OCI-LY7 (cell line): Measurements from ENCODE around the gene OR8D2.

Experiments
- EZH2phosphoT487 ChIP-seq: fragments of 200-600 bp; sonication (generic); IDR thresholded peaks from 2 replicates; pipeline ENCODE4 v1.6.1; 2018; ENCODE audit warnings: low read depth, borderline replicate concordance, mild to moderate bottlenecking, mixed run types, antibody characterized with exemption, low read length, moderate library complexity, mixed read lengths
- TF ChIP-seq, protein P1 (sequence below): fragments of 200-600 bp; sonication (generic); conservative IDR thresholded peaks from 2 replicates; pipeline ENCODE4 v1.5.1; 2014; ENCODE audit warnings: mild to moderate bottlenecking, antibody characterized with exemption, low read length, moderate library complexity, mixed read lengths

DNA sequence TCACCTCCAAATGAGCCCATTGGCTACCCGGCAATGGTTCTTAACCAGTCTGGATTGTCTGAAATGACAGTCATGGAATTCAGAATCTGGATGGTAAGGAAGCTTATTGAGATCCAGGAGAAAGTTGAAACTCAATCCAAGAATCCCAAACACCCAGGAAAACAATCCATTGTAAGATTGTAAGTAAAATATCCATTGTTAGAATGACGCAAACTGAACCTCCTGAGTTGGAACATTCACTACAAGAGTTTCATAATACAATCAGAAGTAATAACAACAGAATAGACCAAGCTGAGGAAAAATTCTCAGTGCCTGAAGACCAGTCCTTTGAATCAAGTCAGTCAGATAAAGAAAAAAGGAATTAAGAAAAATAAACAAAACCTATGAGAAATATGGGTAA is 41.7 kb downstream of the OR8D2 start:
- TF ChIP-seq, protein P1, sequence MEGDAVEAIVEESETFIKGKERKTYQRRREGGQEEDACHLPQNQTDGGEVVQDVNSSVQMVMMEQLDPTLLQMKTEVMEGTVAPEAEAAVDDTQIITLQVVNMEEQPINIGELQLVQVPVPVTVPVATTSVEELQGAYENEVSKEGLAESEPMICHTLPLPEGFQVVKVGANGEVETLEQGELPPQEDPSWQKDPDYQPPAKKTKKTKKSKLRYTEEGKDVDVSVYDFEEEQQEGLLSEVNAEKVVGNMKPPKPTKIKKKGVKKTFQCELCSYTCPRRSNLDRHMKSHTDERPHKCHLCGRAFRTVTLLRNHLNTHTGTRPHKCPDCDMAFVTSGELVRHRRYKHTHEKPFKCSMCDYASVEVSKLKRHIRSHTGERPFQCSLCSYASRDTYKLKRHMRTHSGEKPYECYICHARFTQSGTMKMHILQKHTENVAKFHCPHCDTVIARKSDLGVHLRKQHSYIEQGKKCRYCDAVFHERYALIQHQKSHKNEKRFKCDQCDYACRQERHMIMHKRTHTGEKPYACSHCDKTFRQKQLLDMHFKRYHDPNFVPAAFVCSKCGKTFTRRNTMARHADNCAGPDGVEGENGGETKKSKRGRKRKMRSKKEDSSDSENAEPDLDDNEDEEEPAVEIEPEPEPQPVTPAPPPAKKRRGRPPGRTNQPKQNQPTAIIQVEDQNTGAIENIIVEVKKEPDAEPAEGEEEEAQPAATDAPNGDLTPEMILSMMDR = no peak
- no peak for TF ChIP-seq EZH2phosphoT487
